Panc1 (cell line): ENCODE measurements around the gene NEGR1. TPM values are rescaled to one million over a fixed set of nuclear protein-coding genes. Genes with fewer than 3 reads are reported as not detected.

ENCODE experiments used
- ATAC-seq: fragments of 200-7000 bp; cut with Tn5 transposase; 2 replicates; pipeline ENCODE4 v1.9.1; 2020; ENCODE audit warnings: mild to moderate bottlenecking, moderate library complexity
- BruUV-seq: library from RNA; stranded (reverse); fragments of 400-500 nt; replicated peaks from 2 replicates; lab custom pipeline; 2021; lab: Mats Ljungman, UMichigan
- CTCF ChIA-PET: fragments of 300-600 bp; sonication (Branson Sonifier 250); formaldehyde crosslinking; loops from one replicate; lab custom pipeline; 2022; ENCODE audit warnings: antibody characterized with exemption; lab: Charles Lee
- POLR2A ChIA-PET: fragments of 300-600 bp; sonication (Branson Sonifier 250); formaldehyde crosslinking; loops from one replicate; lab custom pipeline; 2022; ENCODE audit warnings: antibody characterized with exemption; lab: Charles Lee
- DNase-seq: peaks from one replicate; pipeline ENCODE4 v3.0.0-alpha.2; 2010; ENCODE audit warnings: low read depth, low spot score
- H3K27ac ChIP-seq: 2 replicates; pipeline ENCODE4 v1.5.1; 2011; ENCODE audit warnings: mild to moderate bottlenecking, low read length, inconsistent platforms
- H3K27me3 ChIP-seq: fragments of 200-500 bp; sonication (Bioruptor generic); 2 replicates; pipeline ENCODE4 v1.6.0; 2014; ENCODE audit warnings: low read length, inconsistent platforms; ENCODE audit not compliant: control insufficient read depth, insufficient read depth
- H3K36me3 ChIP-seq: fragments of 200-500 bp; sonication (Bioruptor generic); 2 replicates; pipeline ENCODE4 v1.5.1; 2014; ENCODE audit warnings: inconsistent platforms, mild to moderate bottlenecking, low read length, moderate library complexity; ENCODE audit not compliant: control insufficient read depth, insufficient read depth
- H3K4me1 ChIP-seq: 2 replicates; pipeline ENCODE4 v1.5.1; 2011; ENCODE audit warnings: inconsistent platforms, mild to moderate bottlenecking, low read length, moderate library complexity; ENCODE audit not compliant: control insufficient read depth, insufficient read depth
- H3K4me3 ChIP-seq, 2 experiments: 2 replicates each; pipeline ENCODE4 v1.5.1; 2011 to 2012; ENCODE audit warnings: low read depth in 2 of 2, low read length in 2 of 2, mild to moderate bottlenecking in 2 of 2, inconsistent platforms in 1 of 2, moderate library complexity in 1 of 2
- H3K9me3 ChIP-seq: fragments of 200-500 bp; sonication (Bioruptor generic); 2 replicates; pipeline ENCODE4 v1.5.1; 2014; ENCODE audit warnings: low read depth, mild to moderate bottlenecking, inconsistent platforms, low read length, moderate library complexity; ENCODE audit not compliant: control insufficient read depth, insufficient read depth
- CTCF ChIP-seq: fragments of 450-650 bp; IDR thresholded peaks from 2 replicates; pipeline ENCODE4 v1.5.1; 2017; ENCODE audit warnings: mild to moderate bottlenecking
- POLR2AphosphoS5 ChIP-seq: IDR thresholded peaks from 2 replicates; pipeline ENCODE4 v1.6.1; 2012; ENCODE audit warnings: mild to moderate bottlenecking, low read depth, low read length, moderate library complexity
- REST ChIP-seq, 2 experiments: IDR thresholded peaks; 2 replicates each; pipeline ENCODE4 v1.6.1; 2011 to 2012; ENCODE audit warnings: low read depth in 2 of 2, control low read depth in 1 of 2, low read length in 1 of 2, mild to moderate bottlenecking in 1 of 2, moderate library complexity in 1 of 2; ENCODE audit not compliant: insufficient read depth in 1 of 2
- SIN3A ChIP-seq: IDR thresholded peaks from 2 replicates; pipeline ENCODE4 v1.6.1; 2012; ENCODE audit warnings: low read depth, mild to moderate bottlenecking, low read length, moderate library complexity, borderline replicate concordance; ENCODE audit not compliant: insufficient read depth
- TCF7L2 ChIP-seq: IDR thresholded peaks from 2 replicates; pipeline ENCODE4 v1.6.1; 2011; ENCODE audit warnings: mild to moderate bottlenecking, low read depth, low read length, inconsistent platforms
- in situ Hi-C: cut with HindIII; loops from 2 replicates; pipeline ENCODE4 v1.10.0; 2016; ENCODE audit warnings: low sequenced_read_pairs, low pct_unique_long_range_greater_than_20kb
- intact Hi-C: fragments of 100-400 bp; cut with micrococcal nuclease; formaldehyde crosslinking; loops from one replicate; pipeline ENCODE4 v1.10.0; 2022; ENCODE audit not compliant: unreplicated experiment
- total RNA-seq: library from RNA; stranded (reverse); gene quantifications from one replicate; pipeline ENCODE4 v1.2.1, GENCODE V29; 2021; ENCODE audit not compliant: unreplicated experiment

The NEGR1 gene
- total RNA-seq, 1 experiment from 2014 or later: 2.7 TPM

- CTCF ChIA-PET: no interaction called here
- DNase-seq (no peak), ATAC-seq (no peak)
- no peaks in the 10 kb centered on the region for H3K9me3 ChIP-seq
- no peak overlapping the region for H3K27ac ChIP-seq
- POLR2A ChIA-PET: no interaction called here
- intact Hi-C loops: no loop called here
- H3K36me3 ChIP-seq: no peaks in the 10 kb centered on the region
- TF ChIP-seq CTCF (no peak), POLR2AphosphoS5 (no peak), TCF7L2 (no peak), SIN3A (no peak)
- BruUV-seq: no TSS peak
- H3K27me3 ChIP-seq: no peaks in the 10 kb centered on the region
- in situ Hi-C loops: no loop called here
- H3K4me1 ChIP-seq: no peaks in the 10 kb centered on the region
- no peak overlapping the region for H3K4me3 ChIP-seq
Measured at GRCh38 chr1:71920556-71920955, 361.8 kb downstream of the NEGR1 start.

GRCh38 chr1:71919811-71920509 lies 362.4 kb downstream of the NEGR1 start:
- H3K9me3 ChIP-seq: no peaks in the 10 kb centered on the region
- in situ Hi-C loops (no loop called here), intact Hi-C loops (no loop called here)
- H3K4me3 ChIP-seq: no peak overlapping the region
- ATAC-seq: no peak
- H3K27me3 ChIP-seq: no peaks in the 10 kb centered on the region
- BruUV-seq: no TSS peak
- CTCF ChIA-PET: no interaction called here
- no peaks in the 10 kb centered on the region for H3K36me3 ChIP-seq
- no peak overlapping the region for H3K27ac ChIP-seq
- POLR2A ChIA-PET: no interaction called here
- TF ChIP-seq REST (IDR thresholded peaks at IDR 0.05; ENCODE audit: insufficient read depth in 1 of 2, low read depth in 2 of 2, low read length in 1 of 2): no peak
- no peak for TF ChIP-seq POLR2AphosphoS5
- TF ChIP-seq CTCF: no peak
- no peak for TF ChIP-seq SIN3A
- TF ChIP-seq TCF7L2: no peak
- DNase-seq: no peak
- no peaks in the 10 kb centered on the region for H3K4me1 ChIP-seq
